Left ventricle myocardium inferior (tissue), 1 donor: ENCODE results near the gene BNIP5. TPM values are rescaled to one million over a fixed set of nuclear protein-coding genes. Genes with fewer than 3 reads are reported as not detected.

Experiments used
- DNase-seq: peaks from one replicate; pipeline ENCODE4 v3.0.0-alpha.2; 2020
- H3K27ac ChIP-seq: fragments of 200-600 bp; replicated peaks from 2 replicates; pipeline ENCODE4 v1.8.0; 2021
- H3K27me3 ChIP-seq: fragments of 200-600 bp; 2 replicates; pipeline ENCODE4 v1.8.0; 2021; ENCODE audit warnings: low read depth
- H3K36me3 ChIP-seq: fragments of 200-600 bp; 2 replicates; pipeline ENCODE4 v1.8.0; 2021
- H3K4me1 ChIP-seq: fragments of 200-600 bp; 2 replicates; pipeline ENCODE4 v1.8.0; 2021
- H3K4me3 ChIP-seq: fragments of 200-600 bp; 2 replicates; pipeline ENCODE4 v1.8.0; 2021; ENCODE audit warnings: mild to moderate bottlenecking, moderate library complexity
- H3K9me3 ChIP-seq: fragments of 200-600 bp; replicated peaks from 2 replicates; pipeline ENCODE4 v1.8.0; 2021
- intact Hi-C: fragments of 100-400 bp; cut with micrococcal nuclease; formaldehyde crosslinking; loops from one replicate; pipeline ENCODE4 v1.11.0; 2022
- total RNA-seq: library from RNA; stranded (reverse); fragmentation: NEBNext Ultra II Directional; extraction: Animal tissue kit (Norgen Biotek cat#: 25700); gene quantifications from one replicate; pipeline ENCODE4 v1.2.1, GENCODE V29; 2021
- TF ChIP-seq, protein P1 (sequence below): fragments of 200-600 bp; IDR thresholded peaks from 2 replicates; pipeline ENCODE4 v1.8.0; 2021; ENCODE audit warnings: antibody characterized with exemption, mild to moderate bottlenecking, borderline replicate concordance
- donor health status: DM: no; HTN: yes; CAD: no; lungs with severe emphysema.

BNIP5 gene
- total RNA-seq, 1 donor from 2014 or later = not detected

DNA sequence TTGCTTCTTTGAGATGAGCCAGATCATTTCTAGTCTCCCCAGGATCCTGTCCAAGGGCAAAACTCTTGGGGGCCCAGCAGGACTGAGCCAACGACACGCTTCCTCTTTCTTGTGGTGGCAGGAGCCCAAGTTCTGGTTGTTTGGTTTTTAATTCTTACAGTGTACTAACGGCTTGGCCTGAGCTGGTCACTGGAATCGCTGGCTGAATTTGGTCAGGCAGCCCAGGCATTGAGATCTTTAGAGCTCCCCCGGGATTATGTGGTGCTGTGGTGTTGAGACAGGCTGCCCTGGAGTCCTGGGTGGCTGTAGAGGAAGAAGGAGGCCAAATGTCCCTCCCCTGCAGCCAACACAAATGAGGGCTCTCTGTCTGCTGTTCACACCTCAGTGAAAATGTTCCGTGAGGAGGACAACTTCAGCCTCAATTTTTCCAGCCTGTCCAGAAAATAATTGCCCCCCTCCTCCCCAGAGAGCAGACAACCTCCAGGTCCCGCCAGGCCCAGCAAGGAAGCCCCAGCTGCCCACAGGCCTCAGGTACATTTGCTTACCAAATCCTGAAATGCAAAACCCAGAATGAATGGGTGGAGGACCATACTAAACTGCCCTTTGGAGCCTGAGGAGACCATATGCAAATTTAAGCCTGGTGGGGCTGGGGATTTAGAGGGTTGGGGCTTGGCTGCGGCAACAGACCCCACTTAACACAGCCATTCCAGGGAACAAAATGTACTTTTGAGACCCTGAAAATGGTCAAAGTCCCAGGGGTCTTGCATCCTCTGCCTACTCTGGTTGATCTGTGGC is 23.6 kb downstream of the BNIP5 start:
- Histone ChIP-seq H3K9me3 (no peaks in the 10 kb centered on the region), H3K36me3 (no peaks in the 10 kb centered on the region), H3K27me3 (peaks cover 65% of the 10 kb centered on the region), H3K4me3 (no peak overlapping the region), H3K27ac (no peak overlapping the region), H3K4me1 (no peaks in the 10 kb centered on the region)
- no peak for DNase-seq
- intact Hi-C loops = no loop called here
- TF ChIP-seq, protein P1, sequence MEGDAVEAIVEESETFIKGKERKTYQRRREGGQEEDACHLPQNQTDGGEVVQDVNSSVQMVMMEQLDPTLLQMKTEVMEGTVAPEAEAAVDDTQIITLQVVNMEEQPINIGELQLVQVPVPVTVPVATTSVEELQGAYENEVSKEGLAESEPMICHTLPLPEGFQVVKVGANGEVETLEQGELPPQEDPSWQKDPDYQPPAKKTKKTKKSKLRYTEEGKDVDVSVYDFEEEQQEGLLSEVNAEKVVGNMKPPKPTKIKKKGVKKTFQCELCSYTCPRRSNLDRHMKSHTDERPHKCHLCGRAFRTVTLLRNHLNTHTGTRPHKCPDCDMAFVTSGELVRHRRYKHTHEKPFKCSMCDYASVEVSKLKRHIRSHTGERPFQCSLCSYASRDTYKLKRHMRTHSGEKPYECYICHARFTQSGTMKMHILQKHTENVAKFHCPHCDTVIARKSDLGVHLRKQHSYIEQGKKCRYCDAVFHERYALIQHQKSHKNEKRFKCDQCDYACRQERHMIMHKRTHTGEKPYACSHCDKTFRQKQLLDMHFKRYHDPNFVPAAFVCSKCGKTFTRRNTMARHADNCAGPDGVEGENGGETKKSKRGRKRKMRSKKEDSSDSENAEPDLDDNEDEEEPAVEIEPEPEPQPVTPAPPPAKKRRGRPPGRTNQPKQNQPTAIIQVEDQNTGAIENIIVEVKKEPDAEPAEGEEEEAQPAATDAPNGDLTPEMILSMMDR = no peak

DNA sequence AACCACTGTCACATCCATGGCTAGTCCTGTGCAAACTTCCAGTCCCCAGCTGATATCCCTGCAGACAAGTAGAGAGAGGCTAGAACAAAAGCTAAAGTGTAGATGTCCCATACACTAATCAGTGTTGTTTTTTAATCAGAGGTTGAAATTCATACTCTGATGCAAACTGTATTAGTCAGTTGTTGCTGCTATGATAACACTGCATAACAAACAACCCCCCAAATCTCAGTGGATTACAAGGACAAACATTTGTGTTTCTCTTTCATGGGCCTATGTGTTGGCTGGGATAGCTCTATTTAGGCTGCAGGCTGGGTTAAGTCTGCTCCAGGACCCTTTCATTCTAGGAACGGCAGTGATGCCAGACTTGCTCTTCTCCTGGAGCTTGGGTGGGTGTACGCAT is 26.8 kb downstream of the BNIP5 start:
- Histone ChIP-seq H3K27ac (no peak overlapping the region), H3K4me3 (no peak overlapping the region), H3K4me1 (no peaks in the 10 kb centered on the region), H3K9me3 (no peaks in the 10 kb centered on the region), H3K36me3 (no peaks in the 10 kb centered on the region), H3K27me3 (peaks cover 55% of the 10 kb centered on the region)
- intact Hi-C loops = loop anchor here (10.0 kb wide), 1 partner anchor 45 kb away; no protein-coding TSS in a partner anchor
- DNase-seq = no peak
- TF ChIP-seq, protein P1 = no peak

DNA sequence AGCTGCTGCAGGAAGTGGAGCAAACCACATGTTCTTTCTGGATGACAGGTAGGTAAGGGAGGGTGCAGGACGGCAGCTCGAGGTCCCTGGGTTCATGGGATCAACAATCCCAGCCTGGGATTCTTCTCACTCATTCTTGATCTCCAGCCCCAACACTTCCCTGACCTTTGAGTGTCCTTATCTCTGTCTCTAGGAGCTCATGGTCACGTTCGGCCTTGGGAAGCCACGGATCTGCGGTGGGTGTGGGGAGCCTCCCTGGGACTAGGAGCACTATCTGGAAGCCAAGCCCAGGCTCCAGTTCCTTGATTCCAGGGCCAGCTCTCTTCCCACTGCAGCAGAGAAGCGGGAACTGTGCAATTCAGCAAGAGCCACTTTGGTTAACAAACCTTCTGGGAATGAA is 27.5 kb downstream of the BNIP5 start:
- Histone ChIP-seq H3K4me1 (no peaks in the 10 kb centered on the region), H3K36me3 (no peaks in the 10 kb centered on the region), H3K4me3 (no peak overlapping the region), H3K27ac (no peak overlapping the region), H3K27me3 (peaks cover 56% of the 10 kb centered on the region), H3K9me3 (no peaks in the 10 kb centered on the region)
- TF ChIP-seq, protein P1 = no peak
- intact Hi-C loops = loop anchor here (10.0 kb wide), 1 partner anchor 46 kb away; no protein-coding TSS in a partner anchor
- DNase-seq = no peak

DNA sequence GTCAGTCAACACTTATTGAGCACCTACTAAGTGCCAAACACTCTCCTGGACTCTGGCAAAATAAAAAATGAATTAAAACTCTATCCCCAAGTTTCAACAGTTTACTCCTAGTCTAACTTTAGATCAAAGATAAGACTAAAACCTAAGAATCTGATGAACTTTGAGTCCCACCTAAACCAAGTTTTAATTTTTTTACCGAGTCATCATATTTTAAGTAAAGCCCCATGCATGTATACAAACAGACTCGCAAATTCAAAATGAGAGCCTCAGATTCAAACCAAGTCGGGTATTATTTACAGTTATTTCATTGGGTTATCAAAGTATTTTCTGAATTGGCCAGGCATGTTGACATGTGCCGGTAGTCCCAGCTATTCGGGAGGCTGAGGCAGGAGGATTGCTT is 28.2 kb downstream of the BNIP5 start:
- intact Hi-C loops = loop anchor here (10.0 kb wide), 1 partner anchor 46 kb away; no protein-coding TSS in a partner anchor
- Histone ChIP-seq H3K27me3 (peaks cover 63% of the 10 kb centered on the region), H3K4me3 (no peak overlapping the region), H3K36me3 (no peaks in the 10 kb centered on the region), H3K27ac (no peak overlapping the region), H3K4me1 (no peaks in the 10 kb centered on the region), H3K9me3 (no peaks in the 10 kb centered on the region)
- TF ChIP-seq, protein P1 = no peak
- no peak for DNase-seq

DNA sequence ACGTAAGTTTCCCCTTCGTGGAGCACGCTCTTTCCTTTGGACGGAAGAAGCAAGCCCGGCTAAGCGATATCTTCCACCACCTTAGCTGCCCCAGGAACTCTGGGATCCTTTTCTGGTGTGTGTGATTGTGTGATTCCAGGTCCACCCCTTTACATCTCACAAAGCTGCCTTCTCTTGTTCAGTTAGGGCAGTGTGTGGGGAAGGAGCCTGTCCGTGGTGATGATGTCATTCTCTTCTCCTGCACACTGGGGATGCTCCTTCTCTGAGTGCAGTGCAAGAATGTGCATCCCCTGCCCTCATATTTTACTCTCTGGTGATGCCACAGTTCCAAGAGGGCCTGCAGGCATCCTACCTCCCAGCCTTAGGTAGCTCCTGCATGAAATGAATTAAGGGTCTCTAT is 30.3 kb downstream of the BNIP5 start:
- no peaks in the 10 kb centered on the region for H3K36me3 ChIP-seq
- peaks cover 4% of the 10 kb centered on the region for H3K4me1 ChIP-seq
- no peak for DNase-seq
- intact Hi-C loops = loop anchor here (10.0 kb wide), 1 partner anchor 48 kb away; no protein-coding TSS in a partner anchor
- no peaks in the 10 kb centered on the region for H3K9me3 ChIP-seq
- no peak overlapping the region for H3K27ac ChIP-seq
- TF ChIP-seq, protein P1 = no peak
- H3K27me3 ChIP-seq = peaks cover 73% of the 10 kb centered on the region
- no peak overlapping the region for H3K4me3 ChIP-seq
